GM04504 (cell line): ENCODE measurements around the gene CACNA1E.

ENCODE experiments used
- DNase-seq: peaks from one replicate; pipeline ENCODE4 v3.0.0-alpha.2; 2012; ENCODE audit warnings: low read depth

Gene CACNA1E

DNA sequence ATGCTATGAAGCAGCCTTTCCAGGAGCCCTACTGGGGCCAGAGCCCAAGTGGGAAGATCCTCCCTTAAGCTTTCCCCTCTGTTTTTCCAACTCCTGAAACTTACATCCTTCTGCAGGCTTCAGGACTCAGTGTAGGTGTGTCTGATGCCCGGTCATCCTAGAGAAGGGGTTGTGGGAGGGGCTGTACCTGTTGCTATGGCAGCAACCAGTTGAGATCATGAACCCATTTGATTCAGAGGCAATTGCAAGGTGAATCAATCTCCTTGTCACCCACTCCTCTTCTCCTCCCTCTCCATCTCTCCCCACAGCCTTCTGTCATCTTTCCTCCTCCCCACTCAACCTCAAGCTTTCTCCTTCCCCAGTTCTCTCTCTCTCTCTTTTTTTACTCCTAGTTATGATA lies 151.8 kb downstream of the CACNA1E start:
- no peak for DNase-seq

DNA sequence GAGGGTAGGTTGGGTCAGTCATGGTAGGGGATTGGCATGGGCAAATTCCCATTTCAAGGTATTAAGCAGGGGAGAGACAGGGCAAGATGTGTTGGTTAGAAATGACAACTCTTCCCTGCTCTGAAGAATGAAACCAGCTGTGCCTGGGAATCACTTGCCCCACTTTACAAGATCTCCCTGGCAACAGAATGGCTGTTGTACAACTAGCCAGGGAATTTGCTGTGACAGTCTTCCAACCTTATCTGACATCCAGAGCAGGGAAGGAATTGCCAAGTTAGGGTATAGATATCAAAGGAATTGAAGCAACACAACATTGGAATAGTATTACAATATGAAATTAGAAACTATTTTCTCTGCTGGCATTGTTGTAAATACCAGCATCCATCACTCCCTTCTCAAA lies 154.7 kb downstream of the CACNA1E start:
- no peak for DNase-seq

DNA sequence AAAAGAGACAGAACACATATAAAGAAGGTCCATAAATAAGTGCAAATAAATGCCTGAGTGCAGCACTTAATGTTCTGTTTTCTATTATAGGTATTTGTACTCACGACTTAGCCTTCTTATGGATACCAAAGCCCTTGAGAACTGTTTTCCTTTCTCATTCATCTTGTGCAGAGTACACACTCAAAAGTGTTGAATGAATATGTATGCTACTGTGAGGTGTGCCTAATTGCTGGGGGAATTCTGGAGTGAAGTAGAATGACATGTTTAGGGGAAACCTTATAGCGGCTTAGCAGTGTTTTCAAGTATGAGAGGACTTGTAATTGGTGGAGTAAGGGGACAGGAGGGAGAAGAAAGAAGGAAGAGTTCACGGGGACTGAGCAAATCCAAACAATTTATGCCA lies 157.6 kb downstream of the CACNA1E start:
- no peak for DNase-seq

DNA sequence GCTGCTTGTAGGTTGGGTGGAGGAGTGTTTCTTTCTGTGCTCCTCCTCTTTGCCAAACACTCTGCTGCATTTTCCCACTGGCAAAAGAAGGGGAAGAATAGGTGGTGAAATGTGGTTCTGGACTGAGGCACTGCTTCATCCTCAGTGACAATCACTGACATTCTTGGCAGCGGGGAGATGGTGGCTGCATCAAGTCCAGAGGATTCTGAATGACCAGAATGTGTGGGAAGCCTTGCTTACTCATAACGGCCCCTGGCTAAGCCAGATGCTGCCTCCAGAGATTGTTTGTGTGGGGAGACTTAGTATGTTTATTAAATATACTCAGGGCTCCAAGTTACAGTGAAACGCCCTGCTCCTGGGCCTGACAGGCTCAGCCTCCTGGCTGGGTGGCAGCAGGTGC lies 160.3 kb downstream of the CACNA1E start:
- DNase-seq, result no peak

DNA sequence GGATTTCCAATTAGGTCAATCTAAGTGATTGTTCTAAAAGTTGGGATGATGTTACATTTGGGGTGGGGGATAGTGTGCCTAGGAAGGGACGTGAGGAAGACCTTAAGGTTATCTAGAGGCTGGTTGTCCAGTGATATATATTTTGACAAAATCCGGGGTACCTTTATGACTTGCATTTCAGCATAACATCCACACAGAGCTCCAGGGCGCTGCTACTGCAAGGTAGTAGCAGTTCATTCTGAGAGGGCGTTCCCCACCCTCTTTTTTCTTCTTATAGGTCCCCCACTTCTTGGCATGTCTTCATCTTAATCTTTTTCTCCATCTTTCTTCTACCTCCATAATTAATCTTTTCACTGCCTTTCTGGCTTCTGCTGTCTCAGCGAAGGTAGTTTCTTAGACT lies 161.9 kb downstream of the CACNA1E start:
- DNase-seq, result no peak

DNA sequence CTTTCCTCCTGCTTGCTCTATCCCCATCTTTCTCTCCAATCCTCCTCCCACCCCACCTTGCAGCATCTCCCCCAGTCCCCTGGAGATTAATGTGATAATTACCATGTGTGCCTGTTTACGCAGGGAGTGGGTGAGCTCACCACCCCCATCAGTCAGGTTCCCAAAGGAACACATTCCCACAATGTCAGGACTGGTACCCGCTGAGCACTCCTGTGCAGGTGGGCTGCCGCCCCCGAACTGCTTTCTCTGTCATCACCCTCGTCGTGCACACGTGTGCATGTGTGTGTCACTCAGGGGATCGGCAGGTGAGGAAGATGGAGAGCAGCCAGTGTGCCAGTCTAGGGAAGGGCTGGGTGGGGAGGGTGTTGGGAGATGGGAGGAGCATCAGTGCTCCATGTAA lies 163.4 kb downstream of the CACNA1E start:
- DNase-seq, result no peak

DNA sequence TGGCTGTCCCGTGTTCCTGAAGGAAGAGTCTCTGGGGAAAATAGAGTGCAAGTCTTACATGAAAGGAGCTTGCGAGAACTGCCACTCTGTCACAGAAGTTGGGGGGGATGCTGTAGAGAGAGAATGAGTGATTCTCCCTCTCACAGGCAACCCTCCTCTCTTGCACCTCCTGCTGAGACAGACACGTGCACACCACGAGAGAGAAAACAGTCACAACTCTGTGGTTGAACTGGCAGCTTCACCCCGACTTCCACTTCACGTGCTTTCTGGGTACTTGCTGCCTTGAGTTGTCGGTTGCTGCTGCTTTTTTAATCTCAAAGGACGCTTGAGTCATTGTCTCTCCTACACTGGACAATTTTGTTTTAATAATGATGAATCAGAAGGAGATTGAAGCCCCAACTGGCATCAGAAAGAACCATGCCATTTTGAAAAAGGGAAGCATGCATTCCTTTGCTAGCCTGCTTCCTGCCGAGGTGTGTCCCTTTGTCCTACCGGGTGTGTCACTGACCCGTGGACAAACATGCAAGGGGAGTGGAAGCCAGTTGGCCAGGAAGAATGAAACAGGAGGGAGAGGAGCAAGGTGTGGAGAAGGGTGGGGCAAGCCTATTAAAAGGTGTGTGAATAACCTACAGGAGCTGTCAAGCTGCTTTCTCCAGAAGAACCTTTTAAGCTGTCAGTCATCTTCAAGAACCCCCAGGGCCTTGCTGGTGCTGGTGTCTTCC lies 164.2 kb downstream of the CACNA1E start:
- DNase-seq, result no peak

DNA sequence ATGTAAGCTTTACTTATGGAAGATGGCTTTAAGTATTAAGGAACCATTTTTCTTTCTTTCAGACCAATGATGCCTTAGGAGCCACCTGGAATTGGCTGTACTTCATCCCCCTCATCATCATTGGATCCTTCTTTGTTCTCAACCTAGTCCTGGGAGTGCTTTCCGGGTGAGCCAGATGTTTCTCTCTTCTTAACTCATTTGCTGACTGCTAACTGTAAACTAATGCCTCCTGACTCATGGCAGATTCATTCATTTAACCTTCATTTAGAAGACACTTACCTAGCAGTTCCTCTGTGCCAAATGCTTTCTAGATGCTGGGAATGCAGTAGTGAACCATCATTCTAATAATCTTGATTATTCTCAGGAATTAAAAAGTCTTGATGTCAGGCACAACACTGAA lies 168.0 kb downstream of the CACNA1E start:
- DNase-seq, result no peak

DNA sequence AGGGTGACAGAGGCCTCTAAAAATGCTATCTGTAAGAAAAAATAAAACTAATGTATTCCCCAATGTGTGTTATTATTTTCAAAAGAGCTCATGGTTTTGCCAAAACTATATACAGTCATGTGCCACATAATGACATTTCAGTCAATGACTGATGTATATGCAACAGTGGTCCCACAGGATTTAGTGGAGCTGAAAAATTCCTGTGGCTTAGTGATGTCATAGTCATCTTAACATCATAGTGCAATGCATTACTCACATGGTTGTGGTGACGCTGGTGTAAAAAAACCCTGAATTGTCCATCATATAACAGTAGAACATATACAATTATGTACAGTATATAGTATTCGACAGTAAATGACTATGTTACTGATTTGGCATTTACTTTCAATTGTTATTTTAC lies 172.4 kb downstream of the CACNA1E start:
- DNase-seq, result no peak

DNA sequence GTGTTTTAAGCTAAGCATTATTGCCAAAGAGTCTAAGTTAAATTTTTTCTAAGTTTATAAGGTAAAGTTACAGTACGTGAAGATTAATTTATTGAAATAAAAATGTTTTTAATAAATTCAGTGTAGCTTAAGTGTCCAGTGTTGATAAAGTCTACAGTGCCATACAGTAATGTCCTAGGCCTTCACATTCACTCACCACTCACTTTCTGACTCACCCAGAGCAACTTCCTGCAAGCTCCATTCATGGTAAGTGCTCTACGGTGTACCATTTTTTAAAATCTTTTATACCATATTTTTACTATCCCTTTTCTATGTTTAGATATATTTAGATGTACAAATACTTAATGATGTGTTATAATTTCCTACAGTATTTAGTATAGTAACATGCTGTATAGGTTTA lies 173.2 kb downstream of the CACNA1E start:
- DNase-seq, result no peak

DNA sequence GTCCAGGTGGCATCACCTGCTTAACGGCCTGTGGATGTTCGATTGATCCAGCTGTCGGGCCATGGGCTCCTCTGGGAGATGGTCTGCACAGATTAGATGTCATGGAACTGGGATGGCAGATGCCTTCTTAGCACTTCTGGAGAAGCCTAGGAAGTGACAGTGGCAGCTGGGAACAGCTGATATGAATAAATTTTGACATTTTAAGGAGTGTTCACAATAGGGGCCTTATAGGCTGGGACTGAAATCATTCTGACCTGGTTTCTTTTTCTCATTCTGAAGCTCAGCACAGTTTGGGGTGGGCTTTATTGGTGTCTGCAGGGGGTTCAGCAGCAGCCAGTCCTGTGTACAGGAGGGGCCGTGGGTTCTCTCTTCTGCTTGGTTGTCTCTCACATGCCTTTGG lies 175.3 kb downstream of the CACNA1E start:
- no peak for DNase-seq

DNA sequence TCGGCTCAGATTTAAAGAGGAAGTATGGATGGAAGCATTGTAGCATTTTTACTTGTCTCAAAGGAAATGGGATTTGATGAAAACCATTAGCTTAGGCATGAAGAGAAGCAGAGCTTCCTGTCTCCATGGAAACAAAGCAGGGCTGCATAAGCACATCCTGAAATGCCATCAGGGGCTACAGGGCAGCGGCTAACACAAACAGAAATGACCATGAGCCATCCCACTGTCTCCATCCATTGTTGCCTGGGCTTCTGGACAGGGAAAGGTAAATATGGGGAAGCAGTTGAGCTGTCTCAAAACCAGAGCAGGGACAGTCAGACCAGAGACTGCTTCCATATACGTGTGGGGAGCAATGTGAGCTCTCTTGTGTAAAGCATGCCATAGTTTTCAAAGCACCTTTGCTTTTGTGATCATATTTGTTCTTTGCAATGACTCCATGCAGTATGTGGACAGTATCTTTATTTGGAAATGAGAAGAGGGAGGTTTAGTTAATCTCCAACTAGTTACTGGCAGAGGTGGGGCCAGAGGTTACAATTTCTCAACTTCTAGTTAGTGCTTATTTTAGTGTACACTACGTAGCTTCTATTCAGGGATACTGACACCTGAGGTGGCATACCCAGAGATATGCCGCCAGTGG lies 176.1 kb downstream of the CACNA1E start:
- DNase-seq, result no peak

DNA sequence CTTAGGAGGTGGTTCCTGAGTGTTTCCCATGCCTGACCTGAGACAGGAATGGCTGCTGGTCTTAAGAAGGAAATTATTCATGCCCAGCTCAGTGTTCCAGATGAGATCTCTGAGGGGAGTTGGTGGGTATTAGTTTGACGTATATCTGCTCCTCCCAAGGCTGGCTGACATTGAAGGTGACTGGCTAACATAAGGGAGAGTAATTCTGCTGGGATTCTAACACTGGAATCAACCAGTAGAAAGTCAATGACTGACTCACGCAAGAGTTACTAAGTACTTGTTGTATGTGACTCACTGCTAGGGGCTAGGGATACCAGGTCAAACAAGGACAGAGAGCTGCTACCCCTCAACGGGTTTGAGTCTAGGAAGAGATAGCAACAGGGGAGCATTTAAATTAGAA lies 177.3 kb downstream of the CACNA1E start:
- no peak for DNase-seq

DNA sequence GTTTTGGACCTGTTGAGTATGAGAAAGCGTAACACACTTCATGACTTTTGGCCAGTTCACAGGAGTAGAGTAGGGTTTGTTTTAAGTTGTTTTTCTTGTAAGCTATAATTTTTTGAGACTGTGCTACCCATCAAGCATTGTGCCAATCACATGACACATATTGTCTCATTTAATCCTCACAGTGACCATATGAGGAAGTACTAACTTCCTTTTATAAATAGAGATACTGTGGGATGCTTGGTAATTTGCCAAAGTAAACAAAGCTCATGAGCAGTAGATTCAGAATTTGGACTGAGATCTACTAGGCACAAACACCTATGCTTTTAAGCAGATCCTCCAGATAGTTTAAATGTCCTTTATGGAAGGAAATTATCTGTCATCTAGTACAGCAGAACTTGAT lies 178.3 kb downstream of the CACNA1E start:
- no peak for DNase-seq

DNA sequence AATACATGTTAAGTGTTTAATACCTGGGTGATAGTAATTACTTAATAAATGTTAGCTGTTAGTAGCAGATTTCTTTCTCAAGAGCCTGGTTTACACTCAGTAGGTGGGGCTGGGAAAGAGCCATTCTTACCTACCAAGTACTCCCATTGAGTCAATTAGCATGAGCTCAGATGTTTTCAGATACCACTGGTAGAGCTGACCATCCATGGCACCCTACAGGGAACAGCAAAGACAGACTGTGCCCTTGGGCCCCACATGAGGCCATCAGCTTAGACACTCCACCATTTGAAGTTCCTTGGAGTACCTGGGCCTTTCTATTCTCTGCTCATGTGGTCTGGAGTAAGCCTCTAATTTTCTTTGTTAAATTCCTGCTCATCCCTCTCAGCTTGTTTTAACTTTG lies 179.3 kb downstream of the CACNA1E start:
- DNase-seq, result no peak

DNA sequence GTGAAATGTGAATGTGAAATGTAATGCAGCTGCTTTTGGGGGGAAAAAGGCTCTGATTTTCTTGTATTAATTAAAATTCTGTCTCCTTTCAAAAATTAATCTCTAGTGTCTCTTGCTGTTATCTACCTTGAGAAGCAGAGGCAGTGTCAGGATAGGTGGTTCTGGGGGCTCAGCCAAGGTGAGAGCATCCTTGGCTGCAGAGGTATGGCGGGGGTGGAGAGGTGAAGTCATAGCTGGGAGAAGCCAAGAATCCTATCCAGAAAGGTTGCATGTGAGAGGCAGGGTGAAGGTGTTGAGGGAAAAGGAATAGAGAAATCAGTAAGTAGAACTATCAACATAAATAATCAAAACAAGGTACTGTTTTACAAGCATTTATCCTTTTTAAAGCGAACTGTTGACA lies 181.2 kb downstream of the CACNA1E start:
- no peak for DNase-seq

DNA sequence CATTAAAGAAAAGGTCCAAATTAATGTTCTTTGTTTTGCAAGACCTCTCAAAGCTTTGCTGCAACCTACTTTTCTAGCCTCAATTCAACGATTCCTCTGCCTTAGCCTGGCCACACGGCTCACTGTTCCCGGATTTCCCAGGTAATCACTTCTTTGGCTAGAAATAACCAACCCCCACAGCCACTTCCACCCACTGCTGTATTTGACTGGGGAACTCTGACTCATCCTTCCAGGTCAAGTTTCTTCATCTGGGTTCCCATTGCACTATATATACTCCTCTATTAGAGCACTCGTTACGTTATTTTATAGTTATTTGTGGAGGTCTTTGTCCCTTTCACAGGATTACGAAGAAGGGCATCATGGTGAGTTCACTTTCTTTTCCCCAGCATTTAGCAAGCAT lies 185.9 kb downstream of the CACNA1E start:
- DNase-seq, result no peak

DNA sequence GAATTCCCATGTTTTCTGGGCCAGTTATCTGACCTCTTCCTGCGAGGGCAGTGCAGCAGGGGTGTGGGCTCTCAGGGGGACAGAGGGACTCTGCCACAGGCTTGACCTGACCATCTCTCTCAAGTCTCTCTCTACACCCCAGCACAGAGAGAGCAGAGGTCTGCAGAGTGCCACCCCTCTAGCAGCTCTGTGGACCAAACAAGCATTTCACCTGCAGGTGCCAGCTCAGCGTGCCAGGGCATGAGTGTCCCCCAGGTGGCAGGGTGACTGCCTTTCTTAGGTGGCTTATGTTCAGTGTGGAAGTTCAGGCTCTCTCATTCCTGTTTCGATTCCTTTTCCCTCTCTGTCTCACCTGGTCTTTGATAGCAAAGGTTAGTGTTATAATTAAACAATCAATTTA lies 191.3 kb downstream of the CACNA1E start:
- no peak for DNase-seq

DNA sequence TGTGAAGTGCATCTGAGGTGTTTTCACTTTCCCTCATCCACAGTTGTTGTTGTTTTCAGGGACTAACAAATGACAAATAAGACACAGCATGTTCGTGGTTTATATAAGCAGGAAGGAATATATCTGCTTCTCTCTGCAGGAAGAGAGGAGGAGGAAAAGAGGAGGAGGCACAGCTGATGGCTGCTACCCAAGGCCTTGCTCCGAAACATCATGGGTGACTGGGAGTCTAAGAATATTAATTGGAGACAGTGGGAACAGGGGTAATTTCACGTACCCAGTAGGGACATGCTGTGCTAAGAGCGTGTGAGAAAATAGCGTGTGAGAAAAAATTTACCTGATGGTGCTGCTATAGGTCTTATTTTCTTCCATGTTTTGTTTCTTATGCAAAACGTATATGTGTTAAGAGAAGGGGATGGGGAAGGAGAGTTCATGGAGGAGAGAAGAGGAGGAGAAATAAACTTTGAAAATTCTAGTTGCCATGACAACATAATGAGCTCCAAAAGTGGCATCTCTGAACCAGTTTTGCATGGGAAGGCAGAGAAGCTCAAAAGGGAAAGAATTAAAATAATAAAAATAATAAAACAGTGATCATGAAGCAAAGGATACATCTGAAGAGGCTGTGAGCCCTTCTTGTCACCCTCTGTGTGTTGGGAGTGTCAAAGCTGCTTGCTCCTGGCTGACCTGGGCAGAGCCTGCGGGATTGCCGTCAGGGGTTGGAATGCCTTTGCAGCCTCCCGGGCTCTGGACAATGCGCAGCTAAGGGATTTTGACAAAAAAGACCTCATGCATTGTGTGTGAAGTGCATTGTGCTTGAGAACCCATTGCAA lies 192.0 kb downstream of the CACNA1E start:
- no peak for DNase-seq

DNA sequence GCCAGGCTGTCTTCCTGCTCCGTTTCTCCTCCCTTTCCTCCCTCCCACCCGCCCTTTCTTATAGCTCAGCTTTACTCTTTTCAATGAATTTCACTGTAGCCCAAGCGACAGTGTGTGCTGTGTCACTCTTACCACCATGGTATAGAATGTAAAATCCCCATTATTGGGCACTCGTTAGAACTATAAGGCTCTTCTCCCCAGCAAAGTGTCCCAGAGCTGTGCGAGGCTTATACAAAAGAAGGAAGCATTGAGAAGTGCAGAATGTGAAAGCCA lies 192.5 kb downstream of the CACNA1E start:
- no peak for DNase-seq

DNA sequence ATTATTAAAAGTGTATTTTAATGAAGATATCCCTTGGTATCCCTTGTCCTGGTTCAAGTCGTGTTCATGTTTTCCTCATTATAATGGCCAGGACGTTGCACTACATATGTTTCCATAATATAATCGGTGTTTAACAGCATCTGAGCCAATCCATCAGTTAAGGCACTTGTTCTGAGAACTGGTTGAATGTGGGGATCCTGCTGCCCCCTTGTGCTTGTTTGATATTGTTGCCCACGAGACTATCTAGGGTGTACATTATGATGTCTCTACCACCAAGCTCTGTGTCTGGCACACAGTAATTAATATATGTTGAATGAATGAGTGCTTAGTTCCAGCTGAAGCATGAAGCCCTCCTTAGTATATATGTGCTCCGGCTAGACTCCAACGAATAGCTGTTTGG lies 193.0 kb downstream of the CACNA1E start:
- no peak for DNase-seq

DNA sequence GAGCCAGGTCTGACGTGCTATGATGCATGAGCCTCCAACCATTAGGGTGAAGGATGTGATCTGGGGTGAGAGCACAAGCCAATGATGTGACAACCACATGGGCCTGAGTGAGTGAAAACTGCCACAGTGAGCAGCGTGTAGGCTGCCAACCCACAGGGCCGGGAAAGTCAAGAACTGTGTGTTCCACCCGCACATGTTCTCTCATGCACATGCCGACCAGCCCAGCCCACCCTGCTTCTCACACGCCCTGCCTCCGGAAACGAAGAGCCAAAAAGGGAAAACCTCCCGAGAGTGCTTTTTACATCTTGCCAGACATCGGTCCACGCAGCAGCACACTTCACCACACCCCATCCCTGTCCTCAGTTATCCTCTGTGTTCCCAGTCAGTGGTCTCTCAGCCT lies 197.0 kb downstream of the CACNA1E start:
- DNase-seq, result no peak

DNA sequence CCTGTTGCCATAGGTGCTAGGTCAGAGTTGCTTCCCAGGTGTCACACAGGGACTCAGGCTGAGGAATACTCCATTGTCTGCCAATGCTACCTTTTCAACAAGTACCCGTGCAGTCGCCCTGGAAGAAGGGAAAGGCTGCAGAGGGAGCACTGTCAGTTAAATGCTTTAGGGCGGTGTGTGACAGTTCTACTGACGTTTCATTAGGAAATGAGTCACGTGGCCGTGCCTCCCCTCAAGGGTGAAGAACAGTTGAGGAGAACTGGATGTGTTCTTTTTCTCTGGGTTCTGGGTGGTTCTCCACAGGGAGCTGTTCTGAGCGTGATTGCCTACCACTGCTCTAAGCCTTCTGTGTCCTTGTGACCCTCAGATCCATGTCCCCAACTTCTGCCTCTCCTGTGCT lies 197.6 kb downstream of the CACNA1E start:
- no peak for DNase-seq

DNA sequence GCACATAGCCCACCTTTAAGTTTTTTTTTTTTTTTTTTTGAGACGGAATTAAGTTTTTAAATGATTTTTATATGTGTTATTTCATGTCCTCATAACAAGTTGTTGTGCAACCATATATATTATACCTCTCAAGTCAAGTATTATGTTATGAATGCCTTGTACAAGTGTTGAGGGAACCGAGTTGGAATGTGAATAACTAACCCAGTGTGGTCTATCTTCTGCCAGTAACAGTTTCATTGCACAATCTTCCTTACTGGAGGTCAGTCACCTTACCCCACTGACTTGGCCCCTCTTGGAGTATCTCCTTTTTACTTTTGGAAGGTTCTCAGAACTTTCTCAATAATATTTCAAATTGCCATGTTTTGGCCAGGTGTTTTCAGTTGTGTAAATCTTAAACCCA lies 201.9 kb downstream of the CACNA1E start:
- no peak for DNase-seq
